Astrocyte (in vitro differentiated cells and primary cell): ENCODE results near the gene ZGPAT. TPM values are rescaled to one million over a fixed set of nuclear protein-coding genes. Genes with fewer than 3 reads are reported as not detected.

Source experiments
- DNase-seq: peaks from one replicate; pipeline ENCODE4 v3.0.0-alpha.2; 2010; ENCODE audit warnings: low read depth
- FAIRE-seq: peaks from 2 replicates; lab custom pipeline; 2011; peaks lifted over from hg19 to GRCh38; lab: Jason Lieb, UNC
- H2AFZ ChIP-seq: 2 replicates; pipeline ENCODE4 v1.6.0; 2012; ENCODE audit warnings: low read depth, low read length, inconsistent platforms
- H3K27ac ChIP-seq: 2 replicates; pipeline ENCODE4 v1.5.1; 2011; ENCODE audit warnings: low read depth, low read length, inconsistent platforms
- H3K27me3 ChIP-seq: 2 replicates; pipeline ENCODE4 v1.6.0; 2011; ENCODE audit warnings: low read length, inconsistent platforms; ENCODE audit not compliant: insufficient read depth
- H3K36me3 ChIP-seq: 2 replicates; pipeline ENCODE4 v1.5.1; 2011; ENCODE audit warnings: low read length, inconsistent platforms; ENCODE audit not compliant: insufficient read depth
- H3K4me1 ChIP-seq: 2 replicates; pipeline ENCODE4 v1.5.1; 2011; ENCODE audit warnings: low read length, inconsistent platforms; ENCODE audit not compliant: insufficient read depth
- H3K4me2 ChIP-seq: 2 replicates; pipeline ENCODE4 v1.6.0; 2012; ENCODE audit warnings: low read length, inconsistent platforms
- H3K4me3 ChIP-seq: 2 replicates; pipeline ENCODE4 v1.5.1; 2011; ENCODE audit warnings: low read depth, mild to moderate bottlenecking, low read length, inconsistent platforms; ENCODE audit not compliant: insufficient read depth
- H3K79me2 ChIP-seq: 2 replicates; pipeline ENCODE4 v1.6.0; 2012; ENCODE audit warnings: mild to moderate bottlenecking, low read length, inconsistent platforms; ENCODE audit not compliant: insufficient read depth
- H3K9ac ChIP-seq: 2 replicates; pipeline ENCODE4 v1.6.0; 2012; ENCODE audit warnings: mild to moderate bottlenecking, low read length, inconsistent platforms
- H3K9me3 ChIP-seq: 2 replicates; pipeline ENCODE4 v1.5.1; 2012; ENCODE audit warnings: low read depth, mild to moderate bottlenecking, low read length, inconsistent platforms; ENCODE audit not compliant: insufficient read depth
- H4K20me1 ChIP-seq: 2 replicates; pipeline ENCODE4 v1.6.0; 2012; ENCODE audit warnings: low read length, inconsistent platforms; ENCODE audit not compliant: insufficient read depth
- H3K27ac Mint-ChIP-seq: one replicate; pipeline ENCODE4 v1.8.0; 2021; ENCODE audit warnings: mild to moderate bottlenecking, mixed read lengths; ENCODE audit not compliant: unreplicated experiment
- H3K27me3 Mint-ChIP-seq: one replicate; pipeline ENCODE4 v1.8.0; 2021; ENCODE audit warnings: low read depth, mixed read lengths; ENCODE audit not compliant: unreplicated experiment
- H3K36me3 Mint-ChIP-seq: one replicate; pipeline ENCODE4 v1.8.0; 2021; ENCODE audit warnings: low read depth, mixed read lengths; ENCODE audit not compliant: unreplicated experiment
- H3K4me1 Mint-ChIP-seq: one replicate; pipeline ENCODE4 v1.8.0; 2021; ENCODE audit warnings: low read depth, mixed read lengths; ENCODE audit not compliant: unreplicated experiment
- H3K4me3 Mint-ChIP-seq: one replicate; pipeline ENCODE4 v1.8.0; 2021; ENCODE audit warnings: mild to moderate bottlenecking, moderate library complexity, mixed read lengths; ENCODE audit not compliant: unreplicated experiment
- H3K9me3 Mint-ChIP-seq: one replicate; pipeline ENCODE4 v1.8.0; 2021; ENCODE audit warnings: mild to moderate bottlenecking, mixed read lengths; ENCODE audit not compliant: unreplicated experiment
- EZH2 ChIP-seq: IDR thresholded peaks from 2 replicates; pipeline ENCODE4 v1.6.1; 2012; ENCODE audit warnings: mild to moderate bottlenecking, low read length, inconsistent platforms; ENCODE audit not compliant: insufficient read depth
- total RNA-seq: library from RNA; stranded (reverse); gene quantifications from 2 replicates; pipeline ENCODE4 v1.2.1, GENCODE V29; 2021
- TF ChIP-seq, protein P1 (sequence below): IDR thresholded peaks from 2 replicates; pipeline ENCODE4 v1.5.1; 2011; ENCODE audit warnings: low read depth, mild to moderate bottlenecking, inconsistent platforms, low read length, moderate library complexity; ENCODE audit not compliant: insufficient read depth

The ZGPAT gene
- total RNA-seq, 1 donor from 2014 or later, result 24.8 TPM

DNA sequence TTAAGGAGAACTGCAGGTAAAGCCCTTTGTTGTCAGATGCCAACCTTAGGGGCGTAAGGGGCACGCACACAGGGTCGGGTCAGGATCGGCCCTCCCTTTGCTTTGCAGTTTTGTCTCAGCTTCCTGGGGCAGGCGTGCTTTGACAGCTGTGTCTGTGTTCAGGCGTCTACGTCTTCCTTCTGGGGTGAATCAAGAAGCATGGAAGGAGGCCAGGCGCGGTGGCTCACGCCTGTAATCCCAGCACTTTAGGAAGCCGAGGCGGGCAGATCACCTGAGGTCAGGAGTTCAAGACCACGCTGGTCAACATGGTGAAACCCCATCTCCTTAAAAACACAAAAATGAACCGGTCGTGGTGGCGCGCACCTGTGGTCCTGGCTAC, 1.3 kb downstream of the ZGPAT start:
- Histone ChIP-seq H3K79me2 (peaks cover 96% of the 10 kb centered on the region), H3K9me3 (no peaks in the 10 kb centered on the region), H3K9ac (peak overlapping the region; percentile 79), H3K4me3 (no peak overlapping the region), H2AFZ (no peak overlapping the region), H3K27ac (no peak overlapping the region), H4K20me1 (peaks cover 59% of the 10 kb centered on the region), H3K27me3 (no peaks in the 10 kb centered on the region), H3K36me3 (peaks cover 25% of the 10 kb centered on the region), H3K4me1 (peaks cover 17% of the 10 kb centered on the region), H3K4me2 (peak overlapping the region; percentile 89)
- TF ChIP-seq, protein P1, sequence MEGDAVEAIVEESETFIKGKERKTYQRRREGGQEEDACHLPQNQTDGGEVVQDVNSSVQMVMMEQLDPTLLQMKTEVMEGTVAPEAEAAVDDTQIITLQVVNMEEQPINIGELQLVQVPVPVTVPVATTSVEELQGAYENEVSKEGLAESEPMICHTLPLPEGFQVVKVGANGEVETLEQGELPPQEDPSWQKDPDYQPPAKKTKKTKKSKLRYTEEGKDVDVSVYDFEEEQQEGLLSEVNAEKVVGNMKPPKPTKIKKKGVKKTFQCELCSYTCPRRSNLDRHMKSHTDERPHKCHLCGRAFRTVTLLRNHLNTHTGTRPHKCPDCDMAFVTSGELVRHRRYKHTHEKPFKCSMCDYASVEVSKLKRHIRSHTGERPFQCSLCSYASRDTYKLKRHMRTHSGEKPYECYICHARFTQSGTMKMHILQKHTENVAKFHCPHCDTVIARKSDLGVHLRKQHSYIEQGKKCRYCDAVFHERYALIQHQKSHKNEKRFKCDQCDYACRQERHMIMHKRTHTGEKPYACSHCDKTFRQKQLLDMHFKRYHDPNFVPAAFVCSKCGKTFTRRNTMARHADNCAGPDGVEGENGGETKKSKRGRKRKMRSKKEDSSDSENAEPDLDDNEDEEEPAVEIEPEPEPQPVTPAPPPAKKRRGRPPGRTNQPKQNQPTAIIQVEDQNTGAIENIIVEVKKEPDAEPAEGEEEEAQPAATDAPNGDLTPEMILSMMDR, result no peak
- no peak for TF ChIP-seq EZH2
- FAIRE-seq, result no peak
- Mint-ChIP-seq H3K4me1 (peaks cover 12% of the 10 kb centered on the region), H3K9me3 (peaks cover 7% of the 10 kb centered on the region), H3K27ac (no peak overlapping the region), H3K36me3 (peaks cover 20% of the 10 kb centered on the region), H3K27me3 (no peaks in the 10 kb centered on the region), H3K4me3 (peak overlapping the region; percentile 82)
- DNase-seq, result no peak

DNA sequence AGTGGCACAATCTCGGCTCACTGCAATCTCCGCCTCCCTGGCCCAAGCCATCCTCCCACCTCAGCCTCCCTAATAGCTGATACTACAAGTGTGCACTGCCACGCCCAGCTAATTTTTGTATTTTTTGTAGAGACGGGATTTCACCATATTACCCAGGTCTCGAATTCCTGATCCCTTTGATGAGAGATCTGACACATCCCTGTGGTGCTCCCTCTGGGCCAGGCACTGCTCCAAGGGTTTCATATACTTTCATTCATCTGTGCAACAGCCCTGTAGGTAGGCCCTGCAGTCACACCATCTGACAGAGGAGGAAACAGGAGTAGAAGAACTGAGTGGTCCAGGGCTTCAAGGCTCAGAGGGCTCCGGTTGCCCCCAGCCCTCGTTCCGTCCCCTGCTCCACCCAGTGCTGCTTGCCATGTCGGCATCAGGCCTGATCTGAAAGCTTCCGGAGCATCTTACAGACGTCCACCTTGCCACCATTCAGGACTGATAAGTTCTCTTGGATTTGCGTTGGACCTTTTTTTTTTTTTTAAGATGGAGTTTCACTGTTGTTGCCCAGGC, 3.3 kb downstream of the ZGPAT start:
- DNase-seq (no peak), FAIRE-seq (no peak)
- Histone ChIP-seq H3K79me2 (peaks cover 97% of the 10 kb centered on the region), H3K4me2 (no peak overlapping the region), H3K27me3 (no peaks in the 10 kb centered on the region), H3K9ac (no peak overlapping the region), H3K4me3 (no peak overlapping the region), H3K4me1 (peaks cover 15% of the 10 kb centered on the region), H3K9me3 (peaks cover 4% of the 10 kb centered on the region), H3K27ac (no peak overlapping the region), H2AFZ (no peak overlapping the region), H3K36me3 (peaks cover 21% of the 10 kb centered on the region), H4K20me1 (peaks cover 61% of the 10 kb centered on the region)
- Mint-ChIP-seq H3K4me1 (peaks cover 10% of the 10 kb centered on the region), H3K27ac (no peak overlapping the region), H3K4me3 (peak overlapping the region; percentile 16), H3K27me3 (no peaks in the 10 kb centered on the region), H3K9me3 (peaks cover 13% of the 10 kb centered on the region), H3K36me3 (peaks cover 21% of the 10 kb centered on the region)
- TF ChIP-seq, protein P1, result no peak
- no peak for TF ChIP-seq EZH2

DNA sequence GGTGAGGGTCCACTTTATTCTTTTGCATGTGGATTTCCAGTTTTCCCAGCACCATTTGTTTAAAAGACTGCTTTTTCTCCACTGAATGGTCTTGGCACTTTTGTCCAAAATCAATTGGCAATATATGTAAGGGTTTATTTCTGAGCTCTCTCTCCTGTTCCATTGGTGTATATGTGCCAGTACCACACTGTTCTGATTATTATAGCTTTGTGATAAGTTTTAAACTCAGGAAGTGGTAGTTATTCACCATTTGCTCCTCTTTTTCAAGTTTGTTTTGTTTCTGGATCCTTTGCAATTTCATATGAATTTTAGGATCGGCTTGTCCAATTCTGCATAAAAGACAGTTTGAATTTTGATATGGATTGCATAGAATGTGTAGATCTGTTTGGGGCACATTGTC, 4.4 kb downstream of the ZGPAT start:
- TF ChIP-seq EZH2, result no peak
- TF ChIP-seq, protein P1, result no peak
- H2AFZ ChIP-seq, result no peak overlapping the region
- Mint-ChIP-seq H3K9me3 (peaks cover 13% of the 10 kb centered on the region), H3K4me3 (no peak overlapping the region), H3K27me3 (no peaks in the 10 kb centered on the region), H3K36me3 (peaks cover 25% of the 10 kb centered on the region), H3K4me1 (peaks cover 5% of the 10 kb centered on the region), H3K27ac (no peak overlapping the region)
- no peak for DNase-seq
- H4K20me1 ChIP-seq, result peaks cover 55% of the 10 kb centered on the region
- H3K4me2 ChIP-seq, result no peak overlapping the region
- FAIRE-seq, result no peak
- H3K9me3 ChIP-seq, result peaks cover 4% of the 10 kb centered on the region
- peaks cover 22% of the 10 kb centered on the region for H3K36me3 ChIP-seq
- H3K4me3 ChIP-seq, result no peak overlapping the region
- H3K9ac ChIP-seq, result no peak overlapping the region
- peaks cover 7% of the 10 kb centered on the region for H3K4me1 ChIP-seq
- no peaks in the 10 kb centered on the region for H3K27me3 ChIP-seq
- peaks cover 97% of the 10 kb centered on the region for H3K79me2 ChIP-seq
- no peak overlapping the region for H3K27ac ChIP-seq
